Islet of Langerhans (tissue), 1 donor: ENCODE data around the gene CD7.

Experiments
- FAIRE-seq: peaks from one replicate; lab custom pipeline; 2011; peaks lifted over from hg19 to GRCh38; lab: Jason Lieb, UNC

The CD7 gene

GRCh38 chr17:82314012-82314726 is 3.2 kb downstream of the CD7 start:
- FAIRE-seq, result no peak

- no peak for FAIRE-seq
Measured at GRCh38 chr17:82313195-82314011, 4.0 kb downstream of the CD7 start.

DNA sequence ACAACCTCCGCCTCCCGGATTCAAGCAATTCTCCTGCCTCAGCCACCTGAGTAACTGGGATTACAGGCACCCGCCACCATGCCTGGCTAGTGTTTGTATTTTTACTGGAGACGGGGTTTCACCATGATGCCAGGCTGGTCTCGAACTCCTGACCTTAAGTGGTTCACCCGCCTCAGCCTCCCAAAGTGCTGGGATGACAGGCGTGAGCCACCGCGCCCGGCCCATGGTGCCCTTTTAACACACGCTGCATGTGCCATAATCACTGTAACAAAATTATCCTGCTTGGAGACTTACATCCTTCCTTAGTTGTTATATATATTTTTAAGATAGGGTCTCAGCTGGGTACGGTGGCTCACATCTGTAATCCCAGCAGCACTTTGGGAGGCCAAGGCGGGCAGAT is 5.4 kb downstream of the CD7 start:
- no peak for FAIRE-seq

GRCh38 chr17:82310877-82311276 is 6.5 kb downstream of the CD7 start:
- no peak for FAIRE-seq

GRCh38 chr17:82309656-82310570 is 7.5 kb downstream of the CD7 start:
- FAIRE-seq, result no peak

- no peak for FAIRE-seq
Measured at GRCh38 chr17:82305727-82306300, 11.6 kb downstream of the CD7 start.

DNA sequence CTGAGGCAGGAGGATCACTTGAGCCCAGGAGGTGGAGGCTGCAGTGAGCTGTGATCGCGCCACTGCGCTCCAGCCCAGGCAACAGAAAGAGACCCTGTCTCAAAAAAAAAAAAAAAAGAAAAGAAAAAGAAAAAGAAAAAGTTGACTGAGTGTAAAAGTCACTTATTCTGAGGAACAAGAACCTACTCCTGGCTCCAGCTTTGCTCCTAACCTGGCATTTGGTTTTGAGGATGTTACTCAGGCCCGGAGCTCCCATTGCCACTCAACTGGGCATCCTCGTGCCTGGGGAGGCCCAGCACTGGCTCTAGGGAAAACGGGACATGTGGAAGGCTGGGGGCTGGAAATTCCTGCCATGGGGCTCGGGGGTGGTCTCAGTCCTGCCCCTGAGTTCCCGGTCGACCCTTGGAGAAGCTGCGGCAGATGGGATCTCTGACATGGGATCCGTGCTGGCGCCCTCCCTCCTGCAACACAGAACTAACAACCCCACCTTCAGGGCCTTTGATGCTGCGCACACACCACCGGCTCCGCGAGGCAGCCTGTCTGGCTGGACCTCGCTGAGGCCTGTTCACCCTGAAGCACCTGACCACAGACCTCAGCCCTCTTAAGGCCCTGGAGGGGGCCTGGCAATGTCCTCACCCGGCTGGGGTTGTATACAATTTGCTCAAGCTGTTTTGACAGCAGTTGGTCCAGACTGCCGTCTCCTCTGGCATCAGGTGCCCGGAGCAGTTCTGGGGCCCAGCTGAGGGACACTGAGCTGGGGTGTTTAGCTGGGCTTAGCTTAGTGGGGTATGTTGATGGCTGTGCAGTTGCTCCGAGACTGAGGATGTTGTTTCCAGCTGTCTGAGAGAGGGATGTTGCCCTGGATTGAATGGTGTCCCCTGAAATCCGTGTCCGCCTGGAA is 12.3 kb downstream of the CD7 start:
- FAIRE-seq, result no peak

DNA sequence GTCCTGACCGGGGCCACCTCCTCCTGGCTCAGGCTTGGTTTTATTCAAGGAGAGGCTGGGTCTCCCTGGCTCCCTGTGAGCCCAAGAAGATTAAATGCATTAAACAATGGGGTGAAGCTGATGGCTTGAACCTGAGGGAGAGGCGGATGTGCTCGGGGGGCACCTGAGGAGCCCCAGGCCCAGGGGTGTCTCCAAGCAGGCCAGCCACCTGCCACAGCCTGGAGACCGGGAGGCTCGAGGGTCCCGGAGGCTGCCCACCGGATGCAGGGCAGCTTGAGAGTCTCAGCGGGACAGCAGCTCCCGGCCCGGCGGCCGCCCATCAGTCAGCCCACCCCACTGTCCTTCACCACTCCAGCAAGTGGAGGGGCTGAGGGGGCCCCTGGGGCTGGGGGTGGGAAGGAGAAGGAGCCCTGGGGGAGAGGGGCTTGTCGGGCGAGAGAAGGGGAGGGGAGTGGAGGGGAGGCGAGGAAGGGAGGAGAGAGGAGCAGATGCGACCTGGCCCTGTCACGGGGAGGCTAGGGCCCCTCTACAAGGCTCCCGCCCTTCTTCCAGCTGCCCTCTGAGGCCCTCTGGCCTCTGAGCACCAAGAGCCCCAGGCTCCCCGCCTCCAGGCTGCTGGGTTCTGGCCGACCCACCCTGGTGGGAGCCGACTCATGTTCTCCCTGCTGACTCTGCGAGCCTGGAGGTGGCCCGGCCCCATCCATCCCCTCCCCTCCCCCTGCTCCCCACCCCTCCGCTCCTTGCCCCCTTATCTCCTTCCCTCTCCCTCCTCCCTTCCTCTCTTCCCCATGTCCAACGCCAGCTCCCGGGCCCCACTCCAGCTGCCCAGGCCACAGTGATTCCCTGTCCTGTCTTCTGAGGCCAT is 13.2 kb downstream of the CD7 start:
- no peak for FAIRE-seq

DNA sequence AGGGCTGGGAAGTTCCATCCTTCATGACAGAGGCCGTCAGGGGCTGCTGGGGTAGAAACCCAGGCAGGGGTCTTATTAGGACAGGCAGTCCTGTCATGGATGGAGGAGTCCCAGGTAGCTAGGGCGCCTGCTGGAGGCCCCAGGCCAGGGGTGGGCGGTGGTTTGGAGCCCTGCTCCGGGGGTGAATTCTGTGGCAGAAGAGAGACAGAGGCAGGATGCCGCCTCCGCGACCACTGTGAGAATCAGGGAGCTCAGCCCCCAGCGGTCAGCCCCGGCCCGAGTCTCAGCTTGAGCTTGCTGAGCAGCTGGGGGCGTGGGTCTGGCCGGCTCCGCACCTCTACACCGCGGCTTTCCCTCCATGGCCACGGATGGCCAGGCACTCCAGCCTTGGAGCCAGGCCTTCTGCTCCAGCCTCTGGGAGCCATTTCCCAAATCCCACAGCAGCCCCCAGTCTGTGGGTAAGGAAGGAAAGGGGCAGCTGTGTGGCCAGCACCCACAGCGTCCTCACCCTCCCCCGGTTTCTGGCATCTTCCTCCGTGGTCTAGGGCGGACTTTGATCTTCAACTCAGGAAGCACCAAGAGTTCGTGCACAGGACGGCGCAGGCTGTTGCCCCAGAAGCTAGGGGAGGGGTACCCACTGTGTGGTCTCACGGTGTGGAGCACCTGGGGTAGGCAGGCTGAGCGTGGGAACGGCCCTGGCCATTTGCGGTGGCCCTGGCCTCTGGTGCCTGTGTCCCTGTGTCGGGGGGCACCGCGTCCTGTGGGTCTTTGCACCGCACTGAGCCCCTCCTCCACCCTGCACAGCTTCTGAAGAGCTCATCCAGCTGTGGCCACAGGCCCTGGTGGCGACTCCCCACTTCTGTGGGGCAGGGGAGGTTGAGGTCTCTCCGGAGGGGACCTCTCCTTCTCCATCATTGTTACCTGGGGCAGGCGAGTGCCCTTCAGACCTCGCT is 14.1 kb downstream of the CD7 start:
- FAIRE-seq, result no peak

DNA sequence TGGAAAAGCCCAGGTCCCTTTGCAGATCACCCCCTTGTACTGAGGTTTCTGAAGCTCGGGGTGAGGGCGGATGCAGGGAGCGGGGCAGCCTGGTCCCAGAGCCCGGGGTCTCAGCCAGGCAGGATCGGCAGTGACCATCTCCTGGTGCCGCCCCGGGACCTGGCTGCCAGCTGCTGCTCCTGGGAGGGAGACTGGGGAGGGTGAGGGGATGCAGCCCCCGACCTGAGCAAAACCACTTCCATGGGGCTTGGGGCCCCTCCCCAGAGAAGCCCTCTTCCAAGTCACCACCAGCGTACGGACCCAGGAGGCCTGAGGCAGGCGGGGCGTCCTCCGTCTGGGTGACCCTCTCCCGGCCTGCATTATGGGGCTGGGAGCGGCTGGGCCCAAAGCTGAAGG is 14.8 kb downstream of the CD7 start:
- FAIRE-seq, result no peak

DNA sequence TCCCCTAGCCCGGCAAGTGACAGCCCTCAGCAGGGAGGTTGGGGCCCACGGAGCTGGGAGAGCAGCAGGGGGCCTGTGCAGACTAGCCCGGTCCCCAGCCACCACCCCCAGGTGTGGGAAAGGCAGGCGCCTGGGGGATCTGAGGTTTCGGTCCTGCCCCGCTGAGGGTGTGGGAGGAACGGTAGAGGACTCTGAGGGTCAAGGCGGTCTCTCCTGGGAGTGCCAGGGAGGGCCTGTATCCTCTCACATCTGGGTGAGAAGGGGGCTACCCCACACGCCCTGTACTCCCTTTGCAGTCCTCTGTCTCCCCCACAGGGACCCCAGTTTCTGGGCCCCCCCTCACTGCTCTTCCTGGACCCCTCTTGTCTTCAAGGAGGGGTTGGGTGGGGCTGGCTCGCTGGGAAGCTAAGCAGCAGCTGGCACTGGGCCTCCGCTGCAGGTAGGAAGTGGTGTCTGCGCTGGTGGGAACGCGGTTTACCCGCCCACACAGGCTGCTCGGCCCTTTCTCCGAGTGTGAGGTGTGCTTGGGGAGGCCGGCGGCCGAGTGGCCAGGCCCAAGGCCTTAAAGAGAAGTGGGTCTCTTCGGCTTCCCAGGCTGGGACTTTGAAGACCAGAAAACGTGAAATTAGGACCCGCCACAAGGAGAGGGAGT is 15.4 kb downstream of the CD7 start:
- no peak for FAIRE-seq

DNA sequence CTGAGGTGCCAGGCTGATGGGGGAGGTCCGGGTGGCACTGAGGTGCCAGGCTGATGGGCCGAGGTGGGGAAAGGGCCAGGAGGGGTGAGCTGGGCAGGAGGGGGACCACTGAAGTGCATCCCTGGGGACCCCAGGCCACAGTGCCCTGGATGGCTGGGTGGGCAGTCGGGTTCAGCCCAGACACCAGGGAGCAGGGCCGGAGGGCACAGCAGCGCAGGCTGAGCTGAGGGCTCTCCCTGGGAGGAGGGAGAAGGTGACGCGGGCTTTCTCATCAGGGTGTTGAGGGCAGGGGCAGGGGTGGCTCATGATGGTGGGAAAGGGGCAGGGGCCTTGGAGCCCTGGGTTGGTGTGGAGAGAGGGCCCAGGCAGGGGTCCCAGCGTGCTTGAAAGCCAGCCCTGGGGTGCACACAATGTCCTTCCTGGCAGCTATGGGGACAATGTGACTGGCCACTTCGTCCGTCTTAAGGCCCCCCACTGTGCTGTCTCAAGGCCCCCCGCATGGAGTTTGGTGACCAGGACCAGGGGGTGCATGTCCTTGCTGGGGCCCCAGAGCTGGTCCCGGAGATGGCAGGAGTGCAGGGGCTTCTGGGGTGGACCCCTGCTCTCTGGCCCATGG is 16.0 kb downstream of the CD7 start:
- FAIRE-seq, result no peak

DNA sequence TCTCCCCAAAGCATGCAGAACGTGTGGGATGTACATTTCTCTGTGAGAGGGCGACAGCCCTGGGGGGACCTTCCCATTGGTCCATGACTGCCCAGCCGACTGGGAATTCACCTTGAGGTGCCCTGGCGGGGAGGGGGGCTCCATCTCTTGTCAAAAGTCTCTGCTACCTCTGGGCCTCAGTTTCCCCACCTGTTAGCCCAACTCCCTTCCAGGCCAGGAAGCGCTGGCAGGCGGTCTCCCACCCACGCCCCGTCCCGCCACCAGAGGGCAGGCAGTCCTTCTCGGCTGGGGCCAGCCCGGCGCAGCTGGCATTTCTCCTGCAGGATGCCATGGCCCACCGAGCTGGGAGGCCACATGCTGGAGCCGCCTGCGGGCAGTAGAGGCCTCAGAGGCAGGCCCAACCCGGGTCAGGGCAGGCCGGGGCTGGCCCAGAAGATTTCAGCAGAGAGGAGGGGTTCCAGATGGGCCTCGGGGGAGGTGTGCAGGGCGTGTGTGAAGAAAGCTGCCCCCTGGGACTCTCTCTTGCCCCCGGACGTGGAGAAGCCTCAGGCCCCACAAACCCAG is 16.6 kb downstream of the CD7 start:
- no peak for FAIRE-seq

- FAIRE-seq, result no peak
Measured at GRCh38 chr17:82300228-82300627, 17.2 kb downstream of the CD7 start.

DNA sequence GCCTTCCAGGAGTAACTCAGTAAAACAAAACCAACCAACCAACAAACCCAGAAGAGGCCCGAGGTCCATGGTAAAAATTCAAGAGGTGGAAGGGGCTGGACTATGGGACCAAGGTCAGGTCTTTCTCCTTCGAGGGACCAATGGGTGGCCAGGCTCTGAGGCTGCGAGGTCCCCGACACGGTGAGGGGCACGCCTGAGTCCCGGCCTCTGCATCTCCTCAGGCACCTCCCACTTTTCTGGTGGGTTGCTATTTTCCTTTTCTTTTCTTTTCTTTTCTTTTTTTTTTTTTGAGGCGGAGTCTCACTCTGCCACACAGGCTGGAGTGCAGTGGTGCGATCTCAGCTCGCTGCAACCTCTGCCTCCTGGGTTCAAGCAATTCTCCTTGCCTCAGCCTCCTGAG is 18.0 kb downstream of the CD7 start:
- FAIRE-seq, result no peak

DNA sequence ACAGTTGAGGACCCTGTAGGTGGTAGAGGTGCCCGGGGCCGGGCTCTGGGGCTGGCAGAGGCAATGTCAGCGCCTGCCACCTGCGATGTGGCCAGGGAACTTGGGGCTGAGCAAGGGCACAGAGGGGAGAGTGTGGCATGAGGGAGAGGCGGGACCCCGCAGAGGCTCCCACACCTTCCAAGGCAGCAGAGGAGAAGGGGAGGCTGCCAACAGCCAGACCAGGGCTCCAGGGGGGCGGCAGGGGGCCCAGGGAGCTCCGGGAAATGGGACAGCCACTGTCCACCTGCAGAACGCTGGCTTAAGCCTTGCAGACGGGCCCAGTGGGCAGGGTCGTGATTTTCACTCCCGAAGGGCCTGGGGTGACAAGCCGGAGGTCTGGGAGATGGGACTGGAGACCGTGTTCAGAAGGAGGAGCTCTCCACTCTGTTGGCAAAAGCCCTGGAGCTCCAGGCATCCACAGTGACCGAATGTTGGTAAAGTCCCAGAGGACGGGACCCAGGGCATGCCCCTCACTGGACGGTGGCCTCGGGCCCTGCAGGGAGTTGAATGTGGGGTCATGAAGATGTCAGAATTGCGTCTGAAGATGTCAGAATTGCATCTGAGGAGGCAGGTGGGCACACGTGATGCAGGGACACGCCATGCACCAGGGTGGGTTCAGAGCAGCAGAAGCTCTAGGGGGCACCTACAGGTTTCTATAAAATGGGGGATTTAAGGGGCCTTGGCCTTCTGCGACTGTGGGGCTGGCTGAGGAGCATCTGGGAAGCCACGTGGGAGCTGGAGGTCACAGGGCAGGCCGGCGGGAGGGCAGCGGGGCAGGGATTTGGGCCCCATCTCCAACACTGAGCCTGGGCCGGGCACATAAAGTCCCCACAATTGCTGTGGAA is 18.6 kb downstream of the CD7 start:
- no peak for FAIRE-seq
